Measurements from ENCODE around the gene RELA. TPM values are rescaled to one million over a fixed set of nuclear protein-coding genes. Genes with fewer than 3 reads are reported as not detected.
A peak's percentile ranks its signal among the peaks of the same experiment; 100 is the strongest.

RELA gene
- total RNA-seq, 2 experiments from 2014 or later = 48.0 to 78.9 TPM

DNA sequence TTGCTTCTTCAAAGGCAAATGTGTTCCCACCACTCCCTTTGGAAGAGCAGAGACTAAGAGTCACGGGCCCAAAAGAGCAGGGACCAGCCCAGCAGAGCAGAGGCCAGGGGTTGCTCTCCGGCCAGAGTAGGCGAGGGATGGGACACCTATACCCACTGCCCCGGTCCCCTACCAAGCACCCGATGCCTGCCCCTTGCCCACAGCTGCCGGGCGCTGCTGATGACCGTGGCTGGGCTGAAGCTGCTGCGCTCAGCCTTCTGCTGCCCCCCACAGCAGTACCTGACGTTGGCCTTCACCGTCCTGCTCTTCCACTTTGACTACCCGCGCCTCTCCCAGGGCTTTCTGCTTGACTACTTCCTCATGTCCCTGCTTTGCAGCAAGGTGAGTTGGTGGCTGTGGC is 35.5 kb downstream of the RELA start:
- CTCF ChIA-PET (ENCODE audit: unreplicated experiment) = interaction anchor here (1.2 kb wide), 1 partner anchor 12 kb away, joined by 5 read pairs; no protein-coding TSS in a partner anchor
- intact Hi-C loops (cut with micrococcal nuclease; ENCODE audit: unreplicated experiment) = loop anchor here (5.0 kb wide), 1 partner anchor 80 kb away; no protein-coding TSS in a partner anchor

DNA sequence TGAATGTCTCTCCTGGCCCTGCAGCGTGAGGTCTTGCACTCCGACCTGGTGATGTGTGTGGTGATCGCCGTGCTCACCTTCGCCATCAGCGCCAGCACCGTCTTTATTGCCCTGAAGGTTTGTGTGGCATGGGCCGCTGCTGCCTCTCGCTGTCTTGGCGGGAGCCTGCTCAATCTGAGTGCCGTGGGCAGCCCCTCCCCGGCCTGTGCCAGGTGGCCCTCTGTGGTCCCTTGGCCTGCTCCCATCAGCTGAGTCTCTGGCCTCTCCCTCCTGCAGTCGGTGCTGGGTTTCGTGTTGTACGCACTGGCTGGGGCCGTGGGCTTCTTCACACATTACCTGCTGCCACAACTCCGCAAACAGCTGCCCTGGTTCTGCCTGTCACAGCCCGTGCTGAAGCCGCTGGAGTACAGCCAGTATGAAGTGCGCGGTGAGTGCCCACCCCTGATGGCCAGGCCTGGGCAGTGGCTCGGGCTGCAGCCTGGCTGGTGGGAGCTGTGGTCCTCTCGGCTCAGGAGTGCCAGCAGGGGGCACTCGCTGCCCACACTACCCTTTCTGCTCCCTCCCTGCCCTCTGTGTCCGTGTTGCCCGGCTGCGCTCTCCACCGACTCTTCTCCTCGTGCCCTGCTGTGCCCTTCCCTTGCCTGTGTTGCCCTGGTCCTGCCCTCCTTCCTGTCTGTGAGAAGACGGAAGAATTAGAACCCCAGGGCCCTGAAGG is 36.9 kb downstream of the RELA start:
- Histone ChIP-seq H3K4me3 (ENCODE audit: low read depth, low read length, poor library complexity, severe bottlenecking) (no peak overlapping the region), H3K4me2 (ENCODE audit: low read length) (no peak overlapping the region)
- intact Hi-C loops (cut with micrococcal nuclease; ENCODE audit: unreplicated experiment) = loop anchor here (1.0 to 5.0 kb wide), 2 partner anchors 37 to 82 kb away; partner anchors contain the start of gene RELA

More for the DNA sequence above, 35.5 kb downstream of the RELA start:
- H3K4me3 ChIP-seq (ENCODE audit: low read depth, low read length, poor library complexity, severe bottlenecking) = no peak overlapping the region
- no peak for DNase-seq (ENCODE audit: low spot score)
- H3K9me2 ChIP-seq (ENCODE audit: insufficient read depth, low read length) = no peaks in the 10 kb centered on the region
- peaks cover 92% of the 10 kb centered on the region for H3K36me3 ChIP-seq (ENCODE audit: insufficient read depth, low read length)
- POLR2A ChIA-PET = no interaction called here
- no peak overlapping the region for H3K4me2 ChIP-seq (ENCODE audit: low read length)
- H3K4me1 ChIP-seq (ENCODE audit: insufficient read depth, low read length, poor library complexity, severe bottlenecking) = no peaks in the 10 kb centered on the region
- H4K20me1 ChIP-seq (ENCODE audit: insufficient read depth, low read length) = no peaks in the 10 kb centered on the region
- TF ChIP-seq CTCF (conservative IDR thresholded peaks at IDR 0.05; ENCODE audit: low read length) (no peak), EZH2phosphoT487 (IDR thresholded peaks at IDR 0.05; ENCODE audit: borderline replicate concordance, low read depth, low read length) (no peak)
- H2AFZ ChIP-seq (ENCODE audit: low read length) = no peak overlapping the region
- no peaks in the 10 kb centered on the region for H3K79me2 ChIP-seq (ENCODE audit: insufficient read depth, low read depth, low read length)
- no TSS peak for BruUV-seq (replicated peaks)
- H3K9me3 ChIP-seq (ENCODE audit: low read length) = no peaks in the 10 kb centered on the region
- H3K27ac ChIP-seq (ENCODE audit: low read depth, low read length, poor library complexity, severe bottlenecking) = no peak overlapping the region

More for the DNA sequence above, 36.9 kb downstream of the RELA start:
- H4K20me1 ChIP-seq (ENCODE audit: insufficient read depth, low read length) = no peaks in the 10 kb centered on the region
- peak; percentile 55 for DNase-seq (ENCODE audit: low spot score)
- no peaks in the 10 kb centered on the region for H3K4me1 ChIP-seq (ENCODE audit: insufficient read depth, low read length, poor library complexity, severe bottlenecking)
- CTCF ChIA-PET (ENCODE audit: unreplicated experiment) = interaction anchor here (1.2 kb wide), 1 partner anchor 13 kb away, joined by 5 read pairs; no protein-coding TSS in a partner anchor
- no peaks in the 10 kb centered on the region for H3K9me2 ChIP-seq (ENCODE audit: insufficient read depth, low read length)
- H3K79me2 ChIP-seq (ENCODE audit: insufficient read depth, low read depth, low read length) = no peaks in the 10 kb centered on the region
- no peak overlapping the region for H3K27ac ChIP-seq (ENCODE audit: low read depth, low read length, poor library complexity, severe bottlenecking)
- H3K9me3 ChIP-seq (ENCODE audit: low read length) = no peaks in the 10 kb centered on the region
- BruUV-seq (replicated peaks) = no TSS peak
- POLR2A ChIA-PET = no interaction called here
- no peak overlapping the region for H2AFZ ChIP-seq (ENCODE audit: low read length)
- peaks cover 93% of the 10 kb centered on the region for H3K36me3 ChIP-seq (ENCODE audit: insufficient read depth, low read length)
- TF ChIP-seq CTCF (conservative IDR thresholded peaks at IDR 0.05; ENCODE audit: low read length) (peak; percentile 81), EZH2phosphoT487 (IDR thresholded peaks at IDR 0.05; ENCODE audit: borderline replicate concordance, low read depth, low read length) (no peak)

Data from OCI-LY7 (cell line).